Activated CD8-positive, alpha-beta memory T cell treated with anti-CD3 and anti-CD28 coated beads, Interleukin-2, amount 10 ng/mL, durations not matched to agents 7 days and 5 days (primary cell): ENCODE data around the gene CLCN1. TPM values are rescaled to one million over a fixed set of nuclear protein-coding genes. Genes with fewer than 3 reads are reported as not detected.

Experiments used
- ATAC-seq: fragments of 150-1000 bp; cut with Tn5 transposase; one replicate; pipeline ENCODE4 v1.10.0; 2021; ENCODE audit warnings: moderate library complexity
- CTCF ChIA-PET: fragments of 350-600 bp; sonication (Branson Sonifier 250); formaldehyde crosslinking; loops from one replicate; lab custom pipeline; 2021; ENCODE audit warnings: antibody characterized with exemption; lab: Charles Lee
- DNase-seq: peaks from one replicate; pipeline ENCODE4 v3.0.0-alpha.2; 2020
- H3K27ac Mint-ChIP-seq: one replicate; pipeline ENCODE4 v1.8.0; 2021; ENCODE audit warnings: mild to moderate bottlenecking, mixed read lengths
- H3K27me3 Mint-ChIP-seq: one replicate; pipeline ENCODE4 v1.8.0; 2021; ENCODE audit warnings: mixed read lengths
- H3K36me3 Mint-ChIP-seq: one replicate; pipeline ENCODE4 v1.8.0; 2021; ENCODE audit warnings: mild to moderate bottlenecking, mixed read lengths
- H3K4me1 Mint-ChIP-seq: one replicate; pipeline ENCODE4 v1.8.0; 2021; ENCODE audit warnings: mixed read lengths
- H3K4me3 Mint-ChIP-seq: one replicate; pipeline ENCODE4 v1.8.0; 2021; ENCODE audit warnings: mild to moderate bottlenecking, moderate library complexity, mixed read lengths
- H3K9me3 Mint-ChIP-seq: one replicate; pipeline ENCODE4 v1.8.0; 2022; ENCODE audit warnings: low read depth, mixed read lengths
- total RNA-seq, 2 experiments: library from RNA; stranded (reverse); gene quantifications; one replicate each; pipeline ENCODE4 v1.2.3, GENCODE V29; 2021

Gene CLCN1
- total RNA-seq, 2 experiments from 2014 or later, result 0.09 TPM

DNA sequence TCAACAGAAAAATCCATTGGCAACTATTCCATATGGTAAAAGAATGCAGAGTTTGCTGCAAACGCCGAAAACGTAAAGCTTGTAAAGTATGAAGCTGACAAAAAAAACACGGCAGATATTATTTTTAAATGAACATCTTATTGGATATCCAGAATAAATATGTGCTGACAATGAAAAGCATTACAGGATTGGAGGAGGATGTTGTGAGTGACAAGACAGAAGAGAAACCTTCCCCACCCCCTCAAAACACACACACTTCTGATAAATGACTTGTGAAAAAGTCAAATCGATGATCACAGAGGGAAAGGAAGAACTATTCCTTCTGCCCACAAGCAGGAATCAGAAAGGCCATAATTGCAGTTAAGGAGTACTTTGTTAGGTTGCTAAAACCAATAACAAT, 32.0 kb downstream of the CLCN1 start:
- CTCF ChIA-PET, result interaction anchor here (0.9 to 1.8 kb wide), 2 partner anchors 24 to 133 kb away, joined by 4 read pairs; no protein-coding TSS in a partner anchor
- H3K4me1 Mint-ChIP-seq, result peaks cover 12% of the 10 kb centered on the region
- no peak overlapping the region for H3K27ac Mint-ChIP-seq
- H3K27me3 Mint-ChIP-seq, result peaks cover 34% of the 10 kb centered on the region
- H3K36me3 Mint-ChIP-seq, result no peaks in the 10 kb centered on the region
- DNase-seq (no peak), ATAC-seq (no peak)
- H3K4me3 Mint-ChIP-seq, result no peak overlapping the region
- no peaks in the 10 kb centered on the region for H3K9me3 Mint-ChIP-seq

DNA sequence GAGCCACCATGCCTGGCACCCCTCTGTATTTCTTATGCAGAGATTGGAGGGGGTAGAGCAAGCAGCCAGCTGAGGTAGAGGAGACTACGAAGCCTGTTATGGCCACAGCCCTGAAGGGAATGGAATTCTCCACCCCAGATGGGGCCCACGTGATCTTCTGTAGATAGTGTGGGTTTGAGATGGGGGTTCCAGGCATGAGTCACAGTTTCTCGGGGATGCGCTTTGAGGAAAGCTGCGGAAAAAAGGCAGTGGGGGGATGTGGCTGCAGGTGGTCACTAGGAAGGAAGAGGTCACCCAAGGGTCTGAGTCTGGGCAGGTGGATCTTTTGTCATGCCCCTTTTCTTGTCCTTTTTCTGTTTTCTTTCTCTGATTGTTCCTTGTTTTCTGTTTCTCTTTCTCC, 35.1 kb downstream of the CLCN1 start:
- Mint-ChIP-seq H3K9me3 (no peaks in the 10 kb centered on the region), H3K4me3 (no peak overlapping the region), H3K4me1 (peaks cover 3% of the 10 kb centered on the region), H3K27me3 (peaks cover 26% of the 10 kb centered on the region), H3K27ac (no peak overlapping the region), H3K36me3 (no peaks in the 10 kb centered on the region)
- DNase-seq (no peak), ATAC-seq (no peak)
- CTCF ChIA-PET, result interaction anchor here (0.6 to 1.3 kb wide), 3 partner anchors 24 to 111 kb away, joined by 3 read pairs; no protein-coding TSS in a partner anchor

- Mint-ChIP-seq H3K4me1 (peaks cover 3% of the 10 kb centered on the region), H3K27me3 (peaks cover 23% of the 10 kb centered on the region), H3K27ac (no peak overlapping the region), H3K36me3 (no peaks in the 10 kb centered on the region), H3K9me3 (no peaks in the 10 kb centered on the region), H3K4me3 (no peak overlapping the region)
- CTCF ChIA-PET, result interaction anchor here (0.6 to 1.3 kb wide), 3 partner anchors 24 to 111 kb away, joined by 3 read pairs; no protein-coding TSS in a partner anchor
- ATAC-seq (no peak), DNase-seq (no peak)
These were observed 35.7 kb downstream of the CLCN1 start for GRCh38 chr7:143351574-143351973.

GRCh38 chr7:143352531-143353002, 36.7 kb downstream of the CLCN1 start:
- Mint-ChIP-seq H3K27ac (no peak overlapping the region), H3K36me3 (no peaks in the 10 kb centered on the region), H3K4me3 (no peak overlapping the region), H3K27me3 (peaks cover 16% of the 10 kb centered on the region), H3K4me1 (no peaks in the 10 kb centered on the region), H3K9me3 (no peaks in the 10 kb centered on the region)
- no peak for ATAC-seq
- no peak for DNase-seq
- CTCF ChIA-PET, result no interaction called here

- H3K9me3 Mint-ChIP-seq, result no peaks in the 10 kb centered on the region
- no peaks in the 10 kb centered on the region for H3K4me1 Mint-ChIP-seq
These were observed 38.5 kb downstream of the CLCN1 start for GRCh38 chr7:143354376-143354775.

DNA sequence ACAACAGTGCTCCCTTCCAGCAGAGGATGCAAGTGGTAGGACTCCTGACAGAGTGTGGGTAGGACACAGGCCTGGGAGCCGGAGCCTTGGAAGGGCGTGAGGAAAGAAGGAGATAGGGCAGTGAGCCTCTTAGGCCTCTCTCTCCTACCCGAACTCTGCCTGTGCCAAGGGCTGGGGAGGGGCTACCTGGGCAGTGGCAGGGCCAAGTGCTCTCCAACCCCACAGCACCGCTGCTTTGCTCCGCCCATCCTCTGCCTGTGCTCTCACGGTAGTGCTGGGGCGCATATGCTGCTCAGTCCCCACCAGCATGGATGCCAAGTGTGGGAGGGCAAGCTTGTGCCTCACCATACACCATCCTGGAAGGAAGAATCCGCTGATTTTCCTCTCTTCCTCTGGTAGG, 39.1 kb downstream of the CLCN1 start:
- DNase-seq (no peak), ATAC-seq (no peak)
- CTCF ChIA-PET, result interaction anchor here (1.0 to 1.2 kb wide), 3 partner anchors 8 to 114 kb away, joined by 3 to 4 read pairs (median 4); no protein-coding TSS in a partner anchor
- H3K27ac Mint-ChIP-seq, result no peak overlapping the region
- no peaks in the 10 kb centered on the region for H3K9me3 Mint-ChIP-seq
- no peak overlapping the region for H3K4me3 Mint-ChIP-seq
- H3K27me3 Mint-ChIP-seq, result peaks cover 5% of the 10 kb centered on the region
- no peaks in the 10 kb centered on the region for H3K4me1 Mint-ChIP-seq
- H3K36me3 Mint-ChIP-seq, result no peaks in the 10 kb centered on the region

More at GRCh38 chr7:143354376-143354775, 38.5 kb downstream of the CLCN1 start:
- Mint-ChIP-seq H3K27ac (no peak overlapping the region), H3K27me3 (peaks cover under 1% of the 10 kb centered on the region), H3K4me3 (no peak overlapping the region), H3K36me3 (no peaks in the 10 kb centered on the region)
- ATAC-seq (no peak), DNase-seq (no peak)
- CTCF ChIA-PET, result interaction anchor here (0.6 to 1.0 kb wide), 2 partner anchors 9 to 15 kb away, joined by 3 to 4 read pairs; no protein-coding TSS in a partner anchor

- CTCF ChIA-PET, result interaction anchor here (1.0 to 1.4 kb wide), 3 partner anchors 9 to 115 kb away, joined by 3 to 6 read pairs (median 4); no protein-coding TSS in a partner anchor
- H3K27ac Mint-ChIP-seq, result no peak overlapping the region
- peaks cover 11% of the 10 kb centered on the region for H3K27me3 Mint-ChIP-seq
- no peaks in the 10 kb centered on the region for H3K9me3 Mint-ChIP-seq
- no peaks in the 10 kb centered on the region for H3K4me1 Mint-ChIP-seq
- ATAC-seq (no peak), DNase-seq (no peak)
- H3K4me3 Mint-ChIP-seq, result no peak overlapping the region
- no peaks in the 10 kb centered on the region for H3K36me3 Mint-ChIP-seq
These were observed 39.8 kb downstream of the CLCN1 start for GRCh38 chr7:143355450-143356385.

DNA sequence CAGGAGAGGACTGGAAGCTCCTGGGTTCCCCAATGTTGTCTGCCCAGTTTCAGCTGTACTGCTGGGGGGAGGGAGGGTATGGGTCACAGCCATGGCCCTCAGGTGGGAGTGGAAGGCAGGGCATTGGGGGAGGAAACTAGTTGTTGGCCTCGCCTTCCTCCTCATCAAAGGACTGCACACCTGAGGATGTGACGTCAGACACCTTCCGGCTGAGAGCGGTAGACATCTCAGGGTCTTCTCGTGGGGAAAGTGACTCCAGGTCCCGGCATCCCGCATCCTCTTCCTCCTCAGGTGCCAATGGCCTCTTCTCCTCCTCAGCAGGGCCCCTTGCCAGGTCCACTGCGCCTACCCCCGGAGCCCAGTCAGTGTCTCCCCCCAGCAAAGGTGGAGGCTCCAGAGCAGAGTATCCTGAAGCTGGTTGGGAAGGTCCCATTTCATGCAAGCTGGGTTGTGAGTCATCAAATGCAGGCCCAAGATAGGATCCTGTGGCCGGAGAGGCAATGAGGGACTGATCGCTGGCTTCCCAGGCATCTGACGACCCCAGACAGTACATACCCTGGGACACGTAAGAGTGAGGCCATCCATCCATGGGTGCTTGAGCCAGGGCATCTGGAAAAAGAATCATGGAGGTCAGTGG, 40.6 kb downstream of the CLCN1 start:
- CTCF ChIA-PET, result interaction anchor here (1.2 to 1.4 kb wide), 2 partner anchors 10 to 11 kb away, joined by 4 to 6 read pairs; no protein-coding TSS in a partner anchor
- ATAC-seq (no peak), DNase-seq (no peak)
- Mint-ChIP-seq H3K9me3 (no peaks in the 10 kb centered on the region), H3K4me3 (no peak overlapping the region), H3K4me1 (no peaks in the 10 kb centered on the region), H3K27ac (no peak overlapping the region), H3K36me3 (no peaks in the 10 kb centered on the region), H3K27me3 (peaks cover 17% of the 10 kb centered on the region)

DNA sequence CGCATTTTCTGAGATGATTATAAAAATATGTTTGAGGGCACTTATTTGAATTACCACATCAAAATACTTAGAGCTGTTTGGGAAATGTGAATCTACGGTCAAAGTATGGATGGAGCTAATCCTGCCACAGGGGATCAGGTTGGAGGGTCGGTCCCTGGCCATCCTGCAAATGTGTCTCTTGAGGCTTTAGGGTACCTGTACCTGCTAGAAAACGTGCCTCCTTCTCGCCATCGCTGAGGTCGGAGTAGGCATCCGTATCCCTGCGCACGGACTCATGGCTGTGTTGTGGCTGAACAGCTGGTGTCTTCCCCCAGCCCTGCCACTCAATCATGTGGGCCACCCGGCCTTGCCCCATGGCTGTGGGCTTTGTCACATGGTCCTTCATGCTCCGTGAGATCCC, 42.7 kb downstream of the CLCN1 start:
- no peak for ATAC-seq
- no peaks in the 10 kb centered on the region for H3K36me3 Mint-ChIP-seq
- no peak overlapping the region for H3K4me3 Mint-ChIP-seq
- no peak for DNase-seq
- CTCF ChIA-PET, result interaction anchor here (1.0 to 1.7 kb wide), 5 partner anchors 13 to 355 kb away, joined by 3 to 5 read pairs (median 3); no protein-coding TSS in a partner anchor
- H3K27me3 Mint-ChIP-seq, result peaks cover 28% of the 10 kb centered on the region
- H3K27ac Mint-ChIP-seq, result no peak overlapping the region
- no peaks in the 10 kb centered on the region for H3K9me3 Mint-ChIP-seq
- peaks cover 5% of the 10 kb centered on the region for H3K4me1 Mint-ChIP-seq

GRCh38 chr7:143359771-143360353, 44.0 kb downstream of the CLCN1 start:
- Mint-ChIP-seq H3K4me1 (peaks cover 5% of the 10 kb centered on the region), H3K9me3 (no peaks in the 10 kb centered on the region), H3K4me3 (no peak overlapping the region), H3K27me3 (peaks cover 40% of the 10 kb centered on the region), H3K27ac (no peak overlapping the region), H3K36me3 (no peaks in the 10 kb centered on the region)
- no peak for ATAC-seq
- CTCF ChIA-PET, result interaction anchor here (1.0 to 2.9 kb wide), 8 partner anchors 10 to 356 kb away, joined by 3 to 14 read pairs (median 5); partner anchors contain the start of gene CLCN1
- no peak for DNase-seq

GRCh38 chr7:143360788-143361551, 45.1 kb downstream of the CLCN1 start:
- H3K36me3 Mint-ChIP-seq, result no peaks in the 10 kb centered on the region
- no peak overlapping the region for H3K27ac Mint-ChIP-seq
- CTCF ChIA-PET, result interaction anchor here (1.0 to 2.9 kb wide), 6 partner anchors 9 to 146 kb away, joined by 3 to 14 read pairs (median 6); partner anchors contain the start of gene CLCN1
- no peak for ATAC-seq
- DNase-seq, result no peak
- no peak overlapping the region for H3K4me3 Mint-ChIP-seq
- H3K9me3 Mint-ChIP-seq, result no peaks in the 10 kb centered on the region
- peaks cover 5% of the 10 kb centered on the region for H3K4me1 Mint-ChIP-seq
- peaks cover 49% of the 10 kb centered on the region for H3K27me3 Mint-ChIP-seq

GRCh38 chr7:143361552-143362130, 45.7 kb downstream of the CLCN1 start:
- CTCF ChIA-PET, result interaction anchor here (2.9 kb wide), 1 partner anchor 16 kb away, joined by 14 read pairs; no protein-coding TSS in a partner anchor
- no peak for DNase-seq
- Mint-ChIP-seq H3K4me1 (peaks cover 5% of the 10 kb centered on the region), H3K27ac (no peak overlapping the region), H3K36me3 (no peaks in the 10 kb centered on the region), H3K27me3 (peaks cover 52% of the 10 kb centered on the region), H3K4me3 (peak overlapping the region; percentile 80), H3K9me3 (no peaks in the 10 kb centered on the region)
- ATAC-seq, result peak; percentile 18
